ENCODE data around the gene CEP83. TPM values are rescaled to one million over a fixed set of nuclear protein-coding genes. Genes with fewer than 3 reads are reported as not detected.

Gene CEP83
- total and polyA plus RNA-seq, 2 donors (not counting 1 experiment from before 2014, with no cell fraction given): 7.8 to 13.5 TPM

DNA sequence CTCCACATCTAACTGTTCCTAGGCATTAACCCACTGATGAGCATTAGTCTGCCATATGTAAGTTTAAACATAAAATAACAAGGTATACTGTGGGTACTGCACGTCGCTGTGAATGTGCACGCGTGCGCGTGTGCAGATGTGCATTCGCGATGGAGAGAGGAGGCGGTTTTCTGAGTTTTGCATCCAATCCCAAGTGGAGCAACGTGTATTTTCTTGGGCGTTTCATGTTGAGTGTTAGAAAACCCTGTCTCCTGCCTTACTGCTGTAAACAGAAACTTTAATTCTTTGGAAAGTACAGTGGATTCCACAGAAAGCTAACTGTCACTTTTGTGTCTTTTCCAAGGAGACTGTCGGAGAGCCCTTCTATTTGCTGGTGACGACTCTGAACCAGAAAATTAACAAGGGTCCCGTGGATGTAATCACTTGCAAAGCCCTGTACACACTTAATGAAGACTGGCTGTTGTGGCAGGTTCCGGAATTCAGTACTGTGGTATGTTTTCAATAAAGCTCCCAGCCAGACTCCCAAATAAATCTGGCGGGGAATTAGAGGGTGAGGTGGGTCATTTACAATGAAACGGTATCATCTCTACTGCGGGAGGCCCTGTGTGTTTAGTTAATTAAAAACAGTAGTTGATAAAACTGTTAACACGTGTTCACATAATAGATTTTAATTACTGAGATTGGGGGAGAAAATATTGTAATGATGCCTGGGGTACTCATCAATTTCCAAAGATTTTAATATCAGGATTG lies 194.8 kb downstream of the CEP83 start:
- no peak overlapping the region for H3K27ac ChIP-seq (ENCODE audit: insufficient read depth, low read length)
- no peak overlapping the region for H3K4me2 ChIP-seq (ENCODE audit: extremely low read depth, insufficient read depth, low read length)
- no peak overlapping the region for H3K4me3 ChIP-seq (replicated peaks in 1 of 4; ENCODE audit: control extremely low read depth in 1 of 4, insufficient read depth in 1 of 4, low read depth in 3 of 4, low read length in 4 of 4)
- H3K79me2 ChIP-seq (ENCODE audit: control insufficient read depth, insufficient read depth, low read length): no peaks in the 10 kb centered on the region
- H3K36me3 ChIP-seq (ENCODE audit: control insufficient read depth, insufficient read depth, low read length): no peaks in the 10 kb centered on the region
- H3K4me1 ChIP-seq (ENCODE audit: control insufficient read depth, extremely low read depth, insufficient read depth, low read length): peaks cover 36% of the 10 kb centered on the region
- no peaks in the 10 kb centered on the region for H3K27me3 ChIP-seq (ENCODE audit: control insufficient read depth, insufficient read depth, low read length)
- no peak overlapping the region for H2AFZ ChIP-seq (ENCODE audit: low read length)
- no peak for DNase-seq (ENCODE audit: low read depth in 2 of 2)
- H4K20me1 ChIP-seq (ENCODE audit: control insufficient read depth, extremely low read depth, insufficient read depth, low read length): no peaks in the 10 kb centered on the region
- H3K9me3 ChIP-seq (ENCODE audit: control insufficient read depth, insufficient read depth, low read depth, low read length): no peaks in the 10 kb centered on the region
- no peak overlapping the region for H3K9ac ChIP-seq (ENCODE audit: insufficient read depth, low read length)
- no peak for TF ChIP-seq EZH2 (IDR thresholded peaks at IDR 0.05; ENCODE audit: low read length, missing control alignments)
- TF ChIP-seq, protein P1, sequence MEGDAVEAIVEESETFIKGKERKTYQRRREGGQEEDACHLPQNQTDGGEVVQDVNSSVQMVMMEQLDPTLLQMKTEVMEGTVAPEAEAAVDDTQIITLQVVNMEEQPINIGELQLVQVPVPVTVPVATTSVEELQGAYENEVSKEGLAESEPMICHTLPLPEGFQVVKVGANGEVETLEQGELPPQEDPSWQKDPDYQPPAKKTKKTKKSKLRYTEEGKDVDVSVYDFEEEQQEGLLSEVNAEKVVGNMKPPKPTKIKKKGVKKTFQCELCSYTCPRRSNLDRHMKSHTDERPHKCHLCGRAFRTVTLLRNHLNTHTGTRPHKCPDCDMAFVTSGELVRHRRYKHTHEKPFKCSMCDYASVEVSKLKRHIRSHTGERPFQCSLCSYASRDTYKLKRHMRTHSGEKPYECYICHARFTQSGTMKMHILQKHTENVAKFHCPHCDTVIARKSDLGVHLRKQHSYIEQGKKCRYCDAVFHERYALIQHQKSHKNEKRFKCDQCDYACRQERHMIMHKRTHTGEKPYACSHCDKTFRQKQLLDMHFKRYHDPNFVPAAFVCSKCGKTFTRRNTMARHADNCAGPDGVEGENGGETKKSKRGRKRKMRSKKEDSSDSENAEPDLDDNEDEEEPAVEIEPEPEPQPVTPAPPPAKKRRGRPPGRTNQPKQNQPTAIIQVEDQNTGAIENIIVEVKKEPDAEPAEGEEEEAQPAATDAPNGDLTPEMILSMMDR (conservative IDR thresholded peaks at IDR 0.05 in 1 of 2, IDR thresholded peaks at IDR 0.05 in 1 of 2; ENCODE audit: low read depth in 1 of 2, low read length in 2 of 2): no peak

DNA sequence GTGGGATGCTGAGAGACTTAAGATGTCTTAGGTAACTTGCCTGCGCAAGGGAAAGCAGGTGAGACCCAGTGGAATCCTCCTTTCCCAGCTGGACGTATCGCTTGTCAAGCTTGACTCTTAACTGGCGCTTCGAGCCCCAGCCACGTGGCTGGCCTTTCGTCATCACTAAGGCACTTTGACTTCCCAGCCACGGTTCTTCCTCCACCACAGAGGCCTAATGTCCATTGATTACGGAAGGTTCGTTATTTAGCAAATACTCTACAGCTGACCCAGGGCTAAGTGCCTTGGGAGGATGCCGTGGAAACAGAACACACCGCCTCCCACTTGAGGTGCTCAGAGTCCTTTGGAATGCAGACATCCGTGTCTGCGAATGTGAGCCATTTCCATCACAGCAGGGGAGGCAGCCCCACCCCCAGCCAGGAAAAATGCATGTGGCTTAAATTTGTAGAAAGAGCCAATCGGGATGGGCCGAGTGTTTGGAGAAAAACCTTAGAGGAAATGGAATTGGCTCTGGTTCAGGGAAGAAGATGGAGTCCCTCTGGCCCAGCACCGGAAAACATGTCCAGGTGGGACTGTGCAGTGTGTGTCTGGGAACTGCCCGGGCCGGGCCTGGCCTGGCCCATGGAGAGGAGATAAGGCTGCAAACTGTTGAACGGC lies 195.6 kb downstream of the CEP83 start:
- peaks cover 36% of the 10 kb centered on the region for H3K4me1 ChIP-seq (ENCODE audit: control insufficient read depth, extremely low read depth, insufficient read depth, low read length)
- DNase-seq (ENCODE audit: low read depth in 2 of 2): peak in 1 of 2 donors; percentile 70

More for the DNA sequence above, 195.6 kb downstream of the CEP83 start:
- H3K9ac ChIP-seq (ENCODE audit: insufficient read depth, low read length): no peak overlapping the region
- no peak overlapping the region for H3K4me3 ChIP-seq (replicated peaks in 1 of 4; ENCODE audit: control extremely low read depth in 1 of 4, insufficient read depth in 1 of 4, low read depth in 3 of 4, low read length in 4 of 4)
- no peaks in the 10 kb centered on the region for H3K79me2 ChIP-seq (ENCODE audit: control insufficient read depth, insufficient read depth, low read length)
- H4K20me1 ChIP-seq (ENCODE audit: control insufficient read depth, extremely low read depth, insufficient read depth, low read length): no peaks in the 10 kb centered on the region
- TF ChIP-seq, protein P1 (conservative IDR thresholded peaks at IDR 0.05 in 1 of 2, IDR thresholded peaks at IDR 0.05 in 1 of 2; ENCODE audit: low read depth in 1 of 2, low read length in 2 of 2): no peak
- no peak for TF ChIP-seq EZH2 (IDR thresholded peaks at IDR 0.05; ENCODE audit: low read length, missing control alignments)
- no peak overlapping the region for H3K4me2 ChIP-seq (ENCODE audit: extremely low read depth, insufficient read depth, low read length)
- no peak overlapping the region for H2AFZ ChIP-seq (ENCODE audit: low read length)
- H3K36me3 ChIP-seq (ENCODE audit: control insufficient read depth, insufficient read depth, low read length): no peaks in the 10 kb centered on the region
- H3K9me3 ChIP-seq (ENCODE audit: control insufficient read depth, insufficient read depth, low read depth, low read length): no peaks in the 10 kb centered on the region
- H3K27ac ChIP-seq (ENCODE audit: insufficient read depth, low read length): no peak overlapping the region
- no peaks in the 10 kb centered on the region for H3K27me3 ChIP-seq (ENCODE audit: control insufficient read depth, insufficient read depth, low read length)

Measured in fibroblast of lung (primary cell).